ENCODE results near the gene PSMB5. TPM values are rescaled to one million over a fixed set of nuclear protein-coding genes. Genes with fewer than 3 reads are reported as not detected.

The PSMB5 gene
- total and polyA plus RNA-seq, 2 of the 13 experiments (the other 11 are each of a cell fraction or from before 2014, with no cell fraction given) = 705 to 871 TPM

DNA sequence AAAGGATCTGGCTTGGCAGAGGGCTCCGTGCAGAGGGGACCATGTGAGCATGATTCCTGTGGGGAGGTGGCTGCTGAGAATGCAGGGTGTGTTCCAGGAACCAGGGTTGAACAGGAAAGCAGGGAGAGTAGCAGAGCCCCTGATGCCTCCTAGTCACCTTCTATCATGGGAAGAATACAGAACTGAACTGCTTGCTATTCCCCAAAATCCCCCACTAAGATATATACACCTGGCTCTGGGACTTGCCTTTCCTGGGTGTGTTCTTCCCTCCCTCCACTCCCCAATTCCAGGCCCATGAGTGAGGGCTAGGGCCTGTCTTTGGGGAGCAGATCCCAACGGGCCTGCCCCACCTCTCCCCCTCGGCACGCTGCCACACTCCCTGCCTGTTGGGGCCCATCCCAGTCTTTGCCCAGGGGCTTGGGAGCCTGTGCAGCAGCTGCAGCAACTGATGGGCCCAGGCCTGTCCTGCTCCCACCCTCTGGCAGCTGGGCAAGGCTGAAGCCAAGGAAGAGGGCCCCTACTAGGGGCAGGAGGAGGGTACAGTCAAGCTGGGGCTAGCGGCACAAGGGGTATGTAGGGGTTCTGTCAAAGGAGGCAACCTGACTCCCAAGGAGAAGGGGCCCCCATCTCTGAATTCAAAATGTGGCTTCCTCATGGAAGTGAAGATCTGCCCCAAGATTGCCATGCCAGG, 55.6 kb downstream of the PSMB5 start (continued):
- TF ChIP-seq, protein P1, sequence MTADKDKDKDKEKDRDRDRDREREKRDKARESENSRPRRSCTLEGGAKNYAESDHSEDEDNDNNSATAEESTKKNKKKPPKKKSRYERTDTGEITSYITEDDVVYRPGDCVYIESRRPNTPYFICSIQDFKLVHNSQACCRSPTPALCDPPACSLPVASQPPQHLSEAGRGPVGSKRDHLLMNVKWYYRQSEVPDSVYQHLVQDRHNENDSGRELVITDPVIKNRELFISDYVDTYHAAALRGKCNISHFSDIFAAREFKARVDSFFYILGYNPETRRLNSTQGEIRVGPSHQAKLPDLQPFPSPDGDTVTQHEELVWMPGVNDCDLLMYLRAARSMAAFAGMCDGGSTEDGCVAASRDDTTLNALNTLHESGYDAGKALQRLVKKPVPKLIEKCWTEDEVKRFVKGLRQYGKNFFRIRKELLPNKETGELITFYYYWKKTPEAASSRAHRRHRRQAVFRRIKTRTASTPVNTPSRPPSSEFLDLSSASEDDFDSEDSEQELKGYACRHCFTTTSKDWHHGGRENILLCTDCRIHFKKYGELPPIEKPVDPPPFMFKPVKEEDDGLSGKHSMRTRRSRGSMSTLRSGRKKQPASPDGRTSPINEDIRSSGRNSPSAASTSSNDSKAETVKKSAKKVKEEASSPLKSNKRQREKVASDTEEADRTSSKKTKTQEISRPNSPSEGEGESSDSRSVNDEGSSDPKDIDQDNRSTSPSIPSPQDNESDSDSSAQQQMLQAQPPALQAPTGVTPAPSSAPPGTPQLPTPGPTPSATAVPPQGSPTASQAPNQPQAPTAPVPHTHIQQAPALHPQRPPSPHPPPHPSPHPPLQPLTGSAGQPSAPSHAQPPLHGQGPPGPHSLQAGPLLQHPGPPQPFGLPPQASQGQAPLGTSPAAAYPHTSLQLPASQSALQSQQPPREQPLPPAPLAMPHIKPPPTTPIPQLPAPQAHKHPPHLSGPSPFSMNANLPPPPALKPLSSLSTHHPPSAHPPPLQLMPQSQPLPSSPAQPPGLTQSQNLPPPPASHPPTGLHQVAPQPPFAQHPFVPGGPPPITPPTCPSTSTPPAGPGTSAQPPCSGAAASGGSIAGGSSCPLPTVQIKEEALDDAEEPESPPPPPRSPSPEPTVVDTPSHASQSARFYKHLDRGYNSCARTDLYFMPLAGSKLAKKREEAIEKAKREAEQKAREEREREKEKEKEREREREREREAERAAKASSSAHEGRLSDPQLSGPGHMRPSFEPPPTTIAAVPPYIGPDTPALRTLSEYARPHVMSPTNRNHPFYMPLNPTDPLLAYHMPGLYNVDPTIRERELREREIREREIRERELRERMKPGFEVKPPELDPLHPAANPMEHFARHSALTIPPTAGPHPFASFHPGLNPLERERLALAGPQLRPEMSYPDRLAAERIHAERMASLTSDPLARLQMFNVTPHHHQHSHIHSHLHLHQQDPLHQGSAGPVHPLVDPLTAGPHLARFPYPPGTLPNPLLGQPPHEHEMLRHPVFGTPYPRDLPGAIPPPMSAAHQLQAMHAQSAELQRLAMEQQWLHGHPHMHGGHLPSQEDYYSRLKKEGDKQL (CRISPR knock-in tag; IDR thresholded peaks at IDR 0.05; ENCODE audit: low read depth) = no peak
- peak; percentile 94; the same call in 1 of the 2 replicates for TF ChIP-seq ATAD3A (CRISPR knock-in tag; IDR thresholded peaks at IDR 0.05)
- TF ChIP-seq ARNT (IDR thresholded peaks at IDR 0.05) = no peak
- TF ChIP-seq ZNF800 (CRISPR knock-in tag; IDR thresholded peaks at IDR 0.05) = no peak
- no peak for TF ChIP-seq ZNF280B (CRISPR knock-in tag; IDR thresholded peaks at IDR 0.05; ENCODE audit: borderline replicate concordance)
- TF ChIP-seq ZNF614 (CRISPR knock-in tag; IDR thresholded peaks at IDR 0.05; ENCODE audit: borderline replicate concordance) = no peak
- peak; percentile 81; the same call in 1 of the 2 replicates for TF ChIP-seq ZNF225 (CRISPR knock-in tag; IDR thresholded peaks at IDR 0.05)
- TF ChIP-seq, protein P2, sequence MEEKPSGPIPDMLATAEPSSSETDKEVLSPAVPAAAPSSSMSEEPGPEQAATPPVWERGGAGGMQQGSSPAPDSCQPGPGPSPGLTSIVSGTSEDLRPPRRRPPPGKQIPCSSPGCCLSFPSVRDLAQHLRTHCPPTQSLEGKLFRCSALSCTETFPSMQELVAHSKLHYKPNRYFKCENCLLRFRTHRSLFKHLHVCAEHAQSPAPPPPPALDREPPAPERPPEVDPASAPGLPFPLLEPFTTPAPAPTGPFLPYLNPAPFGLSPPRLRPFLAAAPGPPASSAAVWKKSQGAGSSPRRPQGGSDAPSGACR (CRISPR knock-in tag; IDR thresholded peaks at IDR 0.05) = no peak
- TF ChIP-seq ELF3 (CRISPR knock-in tag; IDR thresholded peaks at IDR 0.05) = no peak
- TF ChIP-seq, protein P3, sequence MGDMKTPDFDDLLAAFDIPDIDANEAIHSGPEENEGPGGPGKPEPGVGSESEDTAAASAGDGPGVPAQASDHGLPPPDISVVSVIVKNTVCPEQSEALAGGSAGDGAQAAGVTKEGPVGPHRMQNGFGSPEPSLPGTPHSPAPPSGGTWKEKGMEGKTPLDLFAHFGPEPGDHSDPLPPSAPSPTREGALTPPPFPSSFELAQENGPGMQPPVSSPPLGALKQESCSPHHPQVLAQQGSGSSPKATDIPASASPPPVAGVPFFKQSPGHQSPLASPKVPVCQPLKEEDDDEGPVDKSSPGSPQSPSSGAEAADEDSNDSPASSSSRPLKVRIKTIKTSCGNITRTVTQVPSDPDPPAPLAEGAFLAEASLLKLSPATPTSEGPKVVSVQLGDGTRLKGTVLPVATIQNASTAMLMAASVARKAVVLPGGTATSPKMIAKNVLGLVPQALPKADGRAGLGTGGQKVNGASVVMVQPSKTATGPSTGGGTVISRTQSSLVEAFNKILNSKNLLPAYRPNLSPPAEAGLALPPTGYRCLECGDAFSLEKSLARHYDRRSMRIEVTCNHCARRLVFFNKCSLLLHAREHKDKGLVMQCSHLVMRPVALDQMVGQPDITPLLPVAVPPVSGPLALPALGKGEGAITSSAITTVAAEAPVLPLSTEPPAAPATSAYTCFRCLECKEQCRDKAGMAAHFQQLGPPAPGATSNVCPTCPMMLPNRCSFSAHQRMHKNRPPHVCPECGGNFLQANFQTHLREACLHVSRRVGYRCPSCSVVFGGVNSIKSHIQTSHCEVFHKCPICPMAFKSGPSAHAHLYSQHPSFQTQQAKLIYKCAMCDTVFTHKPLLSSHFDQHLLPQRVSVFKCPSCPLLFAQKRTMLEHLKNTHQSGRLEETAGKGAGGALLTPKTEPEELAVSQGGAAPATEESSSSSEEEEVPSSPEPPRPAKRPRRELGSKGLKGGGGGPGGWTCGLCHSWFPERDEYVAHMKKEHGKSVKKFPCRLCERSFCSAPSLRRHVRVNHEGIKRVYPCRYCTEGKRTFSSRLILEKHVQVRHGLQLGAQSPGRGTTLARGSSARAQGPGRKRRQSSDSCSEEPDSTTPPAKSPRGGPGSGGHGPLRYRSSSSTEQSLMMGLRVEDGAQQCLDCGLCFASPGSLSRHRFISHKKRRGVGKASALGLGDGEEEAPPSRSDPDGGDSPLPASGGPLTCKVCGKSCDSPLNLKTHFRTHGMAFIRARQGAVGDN (CRISPR knock-in tag; IDR thresholded peaks at IDR 0.05) = peak; percentile 98
- 0 out of 2 replicates have a peak, but pooled peaks have one; percentile 29 for TF ChIP-seq ATF2 (CRISPR knock-in tag; IDR thresholded peaks at IDR 0.05)
- TF ChIP-seq KDM6A (CRISPR knock-in tag; IDR thresholded peaks at IDR 0.05; ENCODE audit: low read depth) = no peak
